Adrenal gland (tissue), 12 donors: ENCODE results near the gene COL24A1. TPM values are rescaled to one million over a fixed set of nuclear protein-coding genes. Genes with fewer than 3 reads are reported as not detected.

ENCODE experiments used
- DNase-seq, 7 donors: peaks; one replicate each; pipeline ENCODE4 v3.0.0-alpha.2; 2019 to 2020
- H3K27ac ChIP-seq, 5 donors: fragments of 200-600 bp; sonication (generic) in 4 of 5; 1 replicate in 3 of 5; 2 replicates in 2 of 5; pipeline versions ENCODE4 v1.5.1 to v1.8.0; 2016 to 2020; ENCODE audit warnings: mild to moderate bottlenecking in 1 of 5
- H3K27me3 ChIP-seq: fragments of 200-600 bp; 2 replicates; pipeline ENCODE4 v1.8.0; 2021
- H3K36me3 ChIP-seq, 2 donors: fragments of 200-600 bp; replicated peaks in 1 of 2; 1 replicate in 1 of 2; 2 replicates in 1 of 2; pipeline versions ENCODE4 v1.5.1 to v1.8.0; 2018 to 2022
- H3K4me1 ChIP-seq, 2 donors: fragments of 200-600 bp; replicated peaks in 1 of 2; 1 replicate in 1 of 2; 2 replicates in 1 of 2; pipeline versions ENCODE4 v1.5.1 to v1.8.0; 2018 to 2021
- H3K4me3 ChIP-seq, 4 donors: fragments of 200-600 bp; sonication (generic) in 3 of 4; one replicate each; pipeline ENCODE4 v1.5.1; 2016 to 2018
- H3K9me3 ChIP-seq, 3 donors: fragments of 200-600 bp; sonication (generic) in 1 of 3; replicated peaks in 1 of 3; 1 replicate in 2 of 3; 2 replicates in 1 of 3; pipeline versions ENCODE4 v1.5.1 to v1.8.0; 2016 to 2021
- POLR2A ChIP-seq, 2 donors: fragments of 450-650 bp; IDR thresholded peaks; one replicate each; pipeline ENCODE4 v1.6.1; 2017; ENCODE audit warnings: antibody characterized with exemption in 2 of 2, mild to moderate bottlenecking in 2 of 2, moderate library complexity in 1 of 2
- WGBS, 4 donors: extraction: QIAGEN DNeasy Blood & Tissue Kit in 2 of 4; methylation state at CpG; one replicate each; pipeline versions ENCODE4 v1.1.5 to v1.1.7; 2013 to 2017; 5-methylcytosine and 5-hydroxymethylcytosine counted together
- intact Hi-C, 2 donors: fragments of 100-400 bp; cut with DNase I; formaldehyde crosslinking; loops; one replicate each; pipeline versions ENCODE4 v1.14.1 to v1.15.0; 2022 to 2023
- polyA plus RNA-seq, 3 donors: library from polyadenylated mRNA; stranded (reverse); fragments of 200-250 nt in 2 of 3; fragments of 350-450 nt in 1 of 3; fragmentation: Illumina TruSeq in 1 of 3; extraction: RNeasy Lipid Tissue Mini Kit (QIAGEN cat#74804) in 1 of 3; gene quantifications; one replicate each; pipeline ENCODE4 v1.2.3, GENCODE V29; 2013 to 2014
- total RNA-seq, 9 donors: library from RNA; depleted of rRNA in 4 of 9; stranded (reverse); fragments of >200 nt in 4 of 9; fragments of 120-200 nt in 1 of 9; fragmentation: NEBNext Ultra II Directional in 1 of 9; extraction: Animal tissue kit (Norgen Biotek cat#: 25700) in 1 of 9; gene quantifications; one replicate each; pipeline versions ENCODE4 v1.1.0 to v1.2.4, GENCODE V29; 2013 to 2023
- TF ChIP-seq, protein P1 (sequence below), 6 experiments: fragments of 450-650 bp in 4 of 6; fragments of 200-600 bp in 2 of 6; sonication (generic) in 1 of 6; IDR thresholded peaks; 1 replicate in 5 of 6; 2 replicates in 1 of 6; pipeline versions ENCODE4 v1.5.1 to v1.8.0; 2016 to 2021; ENCODE audit warnings: antibody characterized with exemption in 6 of 6, mild to moderate bottlenecking in 2 of 6, moderate library complexity in 1 of 6
- donor health status: healthy with polysubstance abuse.
- donor health status: Bipolar disorder and iron deficiency.
- donor health status: DM: yes; HTN: yes; CAD: no.
- donor health status: DM: no; HTN: no; CAD: no.
- donor health status: DM: no; HTN: no; CAD: no.
- donor health status: DM: yes; HTN: yes; CAD: no.

COL24A1 gene
- total and polyA plus RNA-seq, 12 donors: 0.02 to 0.50 (median 0.11) TPM; not detected in 3

DNA sequence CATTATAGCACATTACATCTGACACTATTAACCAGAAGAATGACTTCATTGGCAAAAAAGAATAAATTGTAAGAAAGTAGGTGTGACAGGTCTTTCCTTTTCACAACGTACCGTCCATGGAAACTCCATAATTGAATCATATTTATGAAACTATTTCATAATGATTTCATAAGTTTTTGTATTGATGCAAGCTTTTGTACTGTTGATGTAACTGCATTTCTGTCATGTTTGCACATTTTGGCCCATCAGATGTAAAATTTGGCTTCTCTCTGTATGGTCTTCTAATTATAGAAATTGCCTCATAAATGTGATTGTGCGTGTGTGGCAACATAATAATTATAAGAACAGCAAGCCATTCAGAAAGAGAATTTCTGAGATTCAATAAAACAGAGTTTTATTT is 267.7 kb downstream of the COL24A1 start:
- Histone ChIP-seq H3K4me1 (no peaks in the 10 kb centered on the region), H3K4me3 (no peak overlapping the region), H3K27me3 (no peaks in the 10 kb centered on the region), H3K27ac (no peak overlapping the region), H3K9me3 (no peaks in the 10 kb centered on the region), H3K36me3 (no peaks in the 10 kb centered on the region)
- intact Hi-C loops: no loop called here
- WGBS, 4 donors: 66 to 78% (median 72%) methylated on average over 3 of the region's 3 CpGs
- TF ChIP-seq POLR2A (IDR thresholded peaks at IDR 0.05): no peak
- TF ChIP-seq, protein P1, sequence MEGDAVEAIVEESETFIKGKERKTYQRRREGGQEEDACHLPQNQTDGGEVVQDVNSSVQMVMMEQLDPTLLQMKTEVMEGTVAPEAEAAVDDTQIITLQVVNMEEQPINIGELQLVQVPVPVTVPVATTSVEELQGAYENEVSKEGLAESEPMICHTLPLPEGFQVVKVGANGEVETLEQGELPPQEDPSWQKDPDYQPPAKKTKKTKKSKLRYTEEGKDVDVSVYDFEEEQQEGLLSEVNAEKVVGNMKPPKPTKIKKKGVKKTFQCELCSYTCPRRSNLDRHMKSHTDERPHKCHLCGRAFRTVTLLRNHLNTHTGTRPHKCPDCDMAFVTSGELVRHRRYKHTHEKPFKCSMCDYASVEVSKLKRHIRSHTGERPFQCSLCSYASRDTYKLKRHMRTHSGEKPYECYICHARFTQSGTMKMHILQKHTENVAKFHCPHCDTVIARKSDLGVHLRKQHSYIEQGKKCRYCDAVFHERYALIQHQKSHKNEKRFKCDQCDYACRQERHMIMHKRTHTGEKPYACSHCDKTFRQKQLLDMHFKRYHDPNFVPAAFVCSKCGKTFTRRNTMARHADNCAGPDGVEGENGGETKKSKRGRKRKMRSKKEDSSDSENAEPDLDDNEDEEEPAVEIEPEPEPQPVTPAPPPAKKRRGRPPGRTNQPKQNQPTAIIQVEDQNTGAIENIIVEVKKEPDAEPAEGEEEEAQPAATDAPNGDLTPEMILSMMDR (IDR thresholded peaks at IDR 0.05): no peak
- DNase-seq: no peak

DNA sequence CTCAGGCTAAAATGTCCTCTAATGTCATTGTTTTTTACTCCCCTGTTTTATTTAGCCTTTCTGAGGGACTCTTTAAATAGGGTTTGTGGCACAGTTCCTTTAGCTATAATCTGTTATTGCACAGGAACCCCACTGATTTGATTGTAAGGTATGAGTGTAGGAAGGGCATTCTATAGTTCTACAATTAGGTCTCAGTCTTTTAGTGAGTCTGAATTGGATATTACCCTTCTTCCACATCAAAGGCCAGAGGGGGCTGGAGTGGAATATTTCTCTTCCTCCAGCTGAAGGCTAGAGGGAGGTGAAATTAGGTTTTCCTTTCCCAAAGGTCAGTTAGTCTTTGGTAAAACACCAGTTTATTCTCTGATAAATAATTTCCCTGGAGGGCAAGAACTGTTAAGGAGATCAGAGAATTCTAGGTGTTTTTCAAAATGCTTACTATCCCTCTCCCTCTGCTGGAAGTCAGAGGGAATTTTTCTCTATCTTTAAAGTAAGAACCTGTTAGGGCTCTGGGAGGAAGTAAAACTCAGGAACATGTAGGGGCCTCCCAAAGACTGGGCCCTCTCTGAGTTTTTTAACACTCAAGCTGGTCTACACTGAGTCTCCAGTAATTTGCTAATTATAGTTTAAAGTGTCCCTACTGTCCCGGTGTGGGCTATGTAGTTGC is 272.1 kb downstream of the COL24A1 start:
- 38 to 67% (median 58%) methylated on average over 1 of the region's 1 CpG for WGBS, 4 donors
- intact Hi-C loops: no loop called here
- no peaks in the 10 kb centered on the region for H3K27me3 ChIP-seq

DNA sequence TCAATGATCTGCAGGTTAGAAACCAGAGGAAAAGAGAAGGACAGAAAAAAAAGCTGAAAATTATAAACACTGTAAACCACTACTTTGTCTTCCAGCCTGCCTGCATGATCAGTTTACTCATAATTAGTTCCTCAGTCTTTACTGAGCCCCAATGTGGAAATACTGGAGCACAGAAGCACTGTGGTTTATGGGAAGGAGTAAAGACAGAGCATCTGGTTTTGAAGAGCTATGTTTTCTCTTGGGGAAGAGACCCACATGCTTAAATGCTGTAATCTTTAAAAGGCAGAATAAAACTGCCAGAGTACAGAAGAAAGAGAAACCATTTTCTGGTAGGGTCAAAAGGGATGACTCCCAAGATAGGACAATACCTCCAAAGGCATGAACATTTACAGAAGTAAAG is 289.4 kb downstream of the COL24A1 start:
- TF ChIP-seq, protein P1 (IDR thresholded peaks at IDR 0.05): no peak
- no peak for TF ChIP-seq POLR2A (IDR thresholded peaks at IDR 0.05)
- Histone ChIP-seq H3K27me3 (no peaks in the 10 kb centered on the region), H3K4me3 (no peak overlapping the region)

More for the DNA sequence above, 272.1 kb downstream of the COL24A1 start:
- Histone ChIP-seq H3K36me3 (no peaks in the 10 kb centered on the region), H3K4me1 (no peaks in the 10 kb centered on the region), H3K9me3 (no peaks in the 10 kb centered on the region), H3K4me3 (no peak overlapping the region), H3K27ac (no peak overlapping the region)
- TF ChIP-seq, protein P1 (IDR thresholded peaks at IDR 0.05): peak in 2 of 6 experiments; percentile 19 to 23
- TF ChIP-seq POLR2A (IDR thresholded peaks at IDR 0.05): no peak
- DNase-seq: no peak

DNA sequence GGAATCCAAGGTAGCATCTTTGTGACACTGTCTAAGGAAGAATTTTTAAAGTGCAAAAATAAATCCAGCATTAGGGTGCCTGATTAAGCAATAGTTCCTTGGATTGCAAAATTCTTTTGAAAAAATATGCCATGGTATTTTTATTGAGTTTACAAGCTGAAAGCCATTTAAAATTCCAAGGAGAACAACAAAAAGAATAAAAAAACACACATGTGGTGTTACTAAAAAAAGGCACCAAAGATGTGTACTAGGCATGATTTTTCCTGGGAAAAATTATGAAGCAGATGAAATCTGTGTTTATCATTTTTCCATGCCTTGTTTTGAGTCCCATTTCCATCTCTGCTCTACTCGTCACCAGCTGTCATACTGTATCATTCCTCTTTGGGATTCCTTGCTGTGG is 291.4 kb downstream of the COL24A1 start:
- no peaks in the 10 kb centered on the region for H3K9me3 ChIP-seq
- DNase-seq: no peak
- intact Hi-C loops: no loop called here
- no peaks in the 10 kb centered on the region for H3K27me3 ChIP-seq
- TF ChIP-seq, protein P1 (IDR thresholded peaks at IDR 0.05): no peak
- TF ChIP-seq POLR2A (IDR thresholded peaks at IDR 0.05): no peak
- no peak overlapping the region for H3K4me3 ChIP-seq
- H3K36me3 ChIP-seq: no peaks in the 10 kb centered on the region
- no peaks in the 10 kb centered on the region for H3K4me1 ChIP-seq
- no peak overlapping the region for H3K27ac ChIP-seq
- 22 to 71% (median 49%) methylated on average over 1 of the region's 1 CpG for WGBS, 4 donors

More for the DNA sequence above, 289.4 kb downstream of the COL24A1 start:
- no peak for DNase-seq
- intact Hi-C loops: no loop called here
- Histone ChIP-seq H3K9me3 (no peaks in the 10 kb centered on the region), H3K36me3 (no peaks in the 10 kb centered on the region), H3K27ac (no peak overlapping the region), H3K4me1 (no peaks in the 10 kb centered on the region)
